Hematopoietic multipotent progenitor cell treated with erythropoietin and hydrocortisone succinate and interleukin-3 and kit ligand, for 15 days (in vitro differentiated cells): Measurements from ENCODE around the gene TAS2R60.
"Not testable (repeated sequence)": the region's sequence is repeated elsewhere in the genome, so short reads cannot be mapped to it uniquely, and the experiment has no call there.

Experiments used
- DNase-seq: peaks from one replicate; pipeline ENCODE4 v3.0.0-alpha.2; 2015; ENCODE audit warnings: low spot score

Gene TAS2R60

GRCh38 chr7:143444063-143444782 lies 970 bp downstream of the TAS2R60 start:
- no peak for DNase-seq

GRCh38 chr7:143444785-143445184 lies 1.5 kb downstream of the TAS2R60 start:
- no peak for DNase-seq

GRCh38 chr7:143447466-143447865 lies 4.2 kb downstream of the TAS2R60 start:
- DNase-seq: no peak

GRCh38 chr7:143448429-143448828 lies 5.2 kb downstream of the TAS2R60 start:
- DNase-seq: no peak

- DNase-seq: no peak
Measured at GRCh38 chr7:143449793-143450192, 6.5 kb downstream of the TAS2R60 start.

GRCh38 chr7:143451122-143451521 lies 7.9 kb downstream of the TAS2R60 start:
- DNase-seq: no peak

- no peak for DNase-seq
Measured at GRCh38 chr7:143451746-143452145, 8.5 kb downstream of the TAS2R60 start.

- no peak for DNase-seq
Measured at GRCh38 chr7:143452495-143452894, 9.2 kb downstream of the TAS2R60 start.

- DNase-seq: no peak
Measured at GRCh38 chr7:143454091-143454680, 10.9 kb downstream of the TAS2R60 start.

- no peak for DNase-seq
Measured at GRCh38 chr7:143455491-143455890, 12.2 kb downstream of the TAS2R60 start.

- no peak for DNase-seq
Measured at GRCh38 chr7:143455942-143456341, 12.7 kb downstream of the TAS2R60 start.

GRCh38 chr7:143456992-143457793 lies 13.9 kb downstream of the TAS2R60 start:
- no peak for DNase-seq

- DNase-seq: no peak
Measured at GRCh38 chr7:143458263-143458662, 15.0 kb downstream of the TAS2R60 start.

GRCh38 chr7:143458681-143459080 lies 15.4 kb downstream of the TAS2R60 start:
- DNase-seq: no peak

- no peak for DNase-seq
Measured at GRCh38 chr7:143459359-143459758, 16.1 kb downstream of the TAS2R60 start.

- no peak for DNase-seq
Measured at GRCh38 chr7:143460271-143460979, 17.2 kb downstream of the TAS2R60 start.

GRCh38 chr7:143462045-143462444 lies 18.8 kb downstream of the TAS2R60 start:
- no peak for DNase-seq

GRCh38 chr7:143463556-143463955 lies 20.3 kb downstream of the TAS2R60 start:
- no peak for DNase-seq

- no peak for DNase-seq
Measured at GRCh38 chr7:143463957-143464356, 20.7 kb downstream of the TAS2R60 start.

GRCh38 chr7:143467724-143468123 lies 24.5 kb downstream of the TAS2R60 start:
- DNase-seq: no peak

- DNase-seq: not testable (repeated sequence)
Measured at GRCh38 chr7:143472071-143472689, 28.9 kb downstream of the TAS2R60 start.
